ENCODE data around the gene BRAF.

- TF ChIP-seq YY1 (IDR thresholded peaks at IDR 0.05; ENCODE audit: insufficient read depth, insufficient read length) (no peak), ZNF274 (IDR thresholded peaks at IDR 0.05; ENCODE audit: low read depth, low read length) (no peak)
Measured at GRCh38 chr7:140714331-140715040, 210.2 kb downstream of the BRAF start.
